ENCODE results near the gene ARID5B.

- TF ChIP-seq CTCF (conservative IDR thresholded peaks at IDR 0.05; ENCODE audit: low read length): no peak
- no peak for TF ChIP-seq EZH2phosphoT487 (IDR thresholded peaks at IDR 0.05; ENCODE audit: borderline replicate concordance)
Measured at GRCh38 chr10:62136931-62137330, 235.4 kb downstream of the ARID5B start.
